Measurements from ENCODE around the gene SEMA6C. TPM values are rescaled to one million over a fixed set of nuclear protein-coding genes. Genes with fewer than 3 reads are reported as not detected.

SEMA6C gene
- total RNA-seq, 1 donor from 2014 or later = 12.7 TPM

GRCh38 chr1:151164732-151165280, 18.4 kb upstream of the SEMA6C start:
- DNase-seq (ENCODE audit: low read depth in 2 of 2) = peak in 1 of 2 donors; percentile 16

GRCh38 chr1:151159373-151159772, 12.9 kb upstream of the SEMA6C start:
- no peak for DNase-seq (ENCODE audit: low read depth in 2 of 2)

- DNase-seq (ENCODE audit: low read depth in 2 of 2) = peak in 1 of 2 donors; percentile 75
These were observed 12.4 kb upstream of the SEMA6C start for GRCh38 chr1:151158751-151159251.

- DNase-seq (ENCODE audit: low read depth in 2 of 2) = no peak
These were observed 11.9 kb upstream of the SEMA6C start for GRCh38 chr1:151158326-151158725.

- no peak for DNase-seq (ENCODE audit: low read depth in 2 of 2)
These were observed 10.7 kb upstream of the SEMA6C start for GRCh38 chr1:151157067-151157531.

GRCh38 chr1:151156515-151156819, 10.0 kb upstream of the SEMA6C start, which contains the start of gene TNFAIP8L2:
Gene TNFAIP8L2, plus strand, starts transcription at chr1:151156649. Its CDS starts 2,049 bp downstream, at chr1:151158698.
- no peak for DNase-seq (ENCODE audit: low read depth in 2 of 2)

- no peak for DNase-seq (ENCODE audit: low read depth in 2 of 2)
These were observed 1.2 kb upstream of the SEMA6C start for GRCh38 chr1:151147665-151148064.

- peak; percentile 42 to 50 for DNase-seq (ENCODE audit: low read depth in 2 of 2)
These were observed 687 bp upstream of the SEMA6C start for GRCh38 chr1:151147132-151147503.

- no peak for DNase-seq (ENCODE audit: low read depth in 2 of 2)
These were observed 389 bp downstream of the SEMA6C start for GRCh38 chr1:151146072-151146411.

GRCh38 chr1:151145304-151146071, 943 bp downstream of the SEMA6C start:
- peak in 1 of 2 donors; percentile 29 for DNase-seq (ENCODE audit: low read depth in 2 of 2)

- peak in 1 of 2 donors; percentile 52 for DNase-seq (ENCODE audit: low read depth in 2 of 2)
These were observed 1.7 kb downstream of the SEMA6C start for GRCh38 chr1:151144474-151145303.

GRCh38 chr1:151143986-151144385, 2.4 kb downstream of the SEMA6C start:
- DNase-seq (ENCODE audit: low read depth in 2 of 2) = peak in 1 of 2 donors; percentile 28

- no peak for DNase-seq (ENCODE audit: low read depth in 2 of 2)
These were observed 3.4 kb downstream of the SEMA6C start for GRCh38 chr1:151143057-151143435.

- no peak for DNase-seq (ENCODE audit: low read depth in 2 of 2)
These were observed 3.9 kb downstream of the SEMA6C start for GRCh38 chr1:151142411-151143056.

- DNase-seq (ENCODE audit: low read depth in 2 of 2) = no peak
These were observed 8.6 kb downstream of the SEMA6C start for GRCh38 chr1:151137789-151138188.

- no peak for DNase-seq (ENCODE audit: low read depth in 2 of 2)
These were observed 10.7 kb downstream of the SEMA6C start for GRCh38 chr1:151135433-151136385.

GRCh38 chr1:151134991-151135390, 11.4 kb downstream of the SEMA6C start:
- no peak for DNase-seq (ENCODE audit: low read depth in 2 of 2)

GRCh38 chr1:151134396-151134795, 12.0 kb downstream of the SEMA6C start:
- peak in 1 of 2 donors; percentile 66 for DNase-seq (ENCODE audit: low read depth in 2 of 2)

- no peak for DNase-seq (ENCODE audit: low read depth in 2 of 2)
These were observed 13.2 kb downstream of the SEMA6C start for GRCh38 chr1:151133018-151133806.

Data from lung microvascular endothelial cell (primary cell).